Transverse colon (tissue), 4 donors: ENCODE measurements around the gene ESYT2. TPM values are rescaled to one million over a fixed set of nuclear protein-coding genes. Genes with fewer than 3 reads are reported as not detected.

ENCODE experiments used
- DNase-seq: peaks from one replicate; pipeline ENCODE4 v3.0.0-alpha.2; 2019
- H3K27ac ChIP-seq, 4 donors: fragments of 200-600 bp; sonication (generic); 2 replicates each; pipeline ENCODE4 v1.5.1; 2016 to 2018; ENCODE audit warnings: inconsistent platforms in 4 of 4
- H3K27me3 ChIP-seq: fragments of 200-600 bp; sonication (generic); 2 replicates; pipeline ENCODE4 v1.5.1; 2017; ENCODE audit warnings: inconsistent platforms
- H3K36me3 ChIP-seq, 4 donors: fragments of 200-600 bp; sonication (generic); 2 replicates each; pipeline ENCODE4 v1.5.1; 2017 to 2019; ENCODE audit warnings: inconsistent platforms in 4 of 4
- H3K4me1 ChIP-seq, 4 donors: fragments of 200-600 bp; sonication (generic); 2 replicates each; pipeline ENCODE4 v1.5.1; 2017 to 2020; ENCODE audit warnings: inconsistent platforms in 4 of 4
- H3K4me3 ChIP-seq, 4 donors: fragments of 200-600 bp; sonication (generic); 1 replicate in 1 of 4; 2 replicates in 3 of 4; pipeline versions ENCODE4 v1.5.1 to v1.6.1; 2017 to 2019; ENCODE audit warnings: inconsistent platforms in 4 of 4
- H3K9me3 ChIP-seq, 2 donors: fragments of 200-600 bp; sonication (generic); 2 replicates each; pipeline ENCODE4 v1.5.1; 2017 to 2019; ENCODE audit warnings: inconsistent platforms in 2 of 2
- CTCF ChIP-seq, 5 experiments: fragments of 200-600 bp in 3 of 5; fragments of 450-650 bp in 2 of 5; sonication (generic) in 3 of 5; IDR thresholded peaks; 1 replicate in 2 of 5; 2 replicates in 3 of 5; pipeline ENCODE4 v1.5.1; 2016 to 2017; ENCODE audit warnings: antibody characterized with exemption in 5 of 5, inconsistent platforms in 3 of 5, mild to moderate bottlenecking in 2 of 5, moderate library complexity in 1 of 5
- EP300 ChIP-seq: sonication (generic); formaldehyde crosslinking; IDR thresholded peaks from one replicate; pipeline ENCODE4 v1.6.1; 2017; ENCODE audit warnings: antibody characterized with exemption, low read depth
- POLR2A ChIP-seq: fragments of 450-650 bp; IDR thresholded peaks from one replicate; pipeline ENCODE4 v1.6.1; 2016; ENCODE audit warnings: antibody characterized with exemption, mild to moderate bottlenecking, moderate library complexity
- POLR2AphosphoS5 ChIP-seq, 3 donors: sonication (generic); formaldehyde crosslinking; IDR thresholded peaks; one replicate each; pipeline ENCODE4 v1.6.1; 2016; ENCODE audit warnings: antibody characterized with exemption in 3 of 3
- WGBS, 2 donors: methylation state at CpG; one replicate each; pipeline ENCODE4 v1.1.5; 2018; ENCODE audit warnings: low coverage in 1 of 2; 5-methylcytosine and 5-hydroxymethylcytosine counted together
- in situ Hi-C, 4 donors: fragments of 200-750 bp; cut with MboI; loops; one replicate each; pipeline versions ENCODE4 v1.15.0 to v1.15.1; 2017; ENCODE audit warnings: low sequenced_read_pairs in 3 of 4, low pct_ligation_motif_present in 1 of 4, low pct_unique_long_range_greater_than_20kb in 1 of 4
- intact Hi-C: fragments of 100-400 bp; cut with DNase I; formaldehyde crosslinking; loops from one replicate; pipeline ENCODE4 v1.15.1; 2023; ENCODE audit warnings: low total_unique reads
- total RNA-seq, 4 donors: library from RNA; depleted of rRNA; stranded (reverse); fragments of >200 nt; gene quantifications; one replicate each; pipeline ENCODE4 v1.1.0, GENCODE V29; 2016

ESYT2 gene
- total RNA-seq, 4 donors from 2014 or later, result 78.6 to 113 (median 87.3) TPM

DNA sequence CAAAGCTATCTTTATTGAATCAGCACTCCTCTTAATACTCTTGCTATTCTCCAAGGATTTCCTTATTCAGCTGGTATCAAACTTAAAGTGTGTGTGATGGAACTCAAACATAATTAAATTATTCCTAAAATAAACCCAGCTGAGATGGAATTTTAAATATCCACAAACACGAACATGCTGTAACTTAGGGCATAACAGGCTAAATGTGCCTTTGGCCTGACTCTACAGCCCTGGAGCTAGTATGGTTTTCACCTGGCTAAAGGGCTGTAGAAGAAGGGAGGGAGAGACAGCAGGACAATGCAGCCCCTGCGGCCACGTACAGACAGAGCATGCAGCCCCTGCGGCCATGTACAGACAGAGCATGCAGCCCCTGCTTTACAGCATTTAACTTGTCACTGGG, 34.0 kb downstream of the ESYT2 start:
- TF ChIP-seq POLR2A (no peak), CTCF (IDR thresholded peaks at IDR 0.05) (no peak), EP300 (no peak)
- H3K9me3 ChIP-seq, result no peaks in the 10 kb centered on the region
- DNase-seq, result no peak
- H3K36me3 ChIP-seq, result peaks cover 0 to 41% (median 13%) of the 10 kb centered on the region in 4 donors
- H3K27ac ChIP-seq, result no peak overlapping the region
- intact Hi-C loops, result no loop called here
- H3K4me1 ChIP-seq, result peaks cover 0 to 8% (median 3%) of the 10 kb centered on the region in 4 donors
- H3K27me3 ChIP-seq, result no peaks in the 10 kb centered on the region
- 57 to 87% methylated on average over 4 of the region's 4 CpGs for WGBS, 2 donors
- no peak overlapping the region for H3K4me3 ChIP-seq
- in situ Hi-C loops, result no loop called here

DNA sequence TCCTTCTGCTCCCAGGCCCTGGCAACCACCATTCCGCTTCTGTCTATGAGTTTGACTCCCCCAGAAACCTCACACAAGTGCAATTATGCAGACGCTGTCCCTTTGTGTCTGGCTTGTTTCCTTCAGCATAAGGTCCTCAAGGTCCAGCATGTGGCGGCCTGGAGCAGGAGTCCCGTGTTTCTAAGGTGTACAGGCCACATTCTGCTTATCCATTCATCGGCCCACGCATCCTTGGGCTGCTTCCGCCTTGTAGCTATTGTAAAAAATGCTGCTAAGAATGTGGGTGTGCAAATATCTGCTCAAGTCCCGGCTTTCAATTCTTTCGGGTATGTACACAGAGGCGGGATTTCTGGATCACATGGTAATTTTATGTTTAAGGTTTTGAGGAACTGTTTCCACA, 38.2 kb downstream of the ESYT2 start:
- in situ Hi-C loops, result no loop called here
- Histone ChIP-seq H3K36me3 (peaks cover 0 to 39% (median 12%) of the 10 kb centered on the region in 4 donors), H3K27ac (no peak overlapping the region), H3K9me3 (no peaks in the 10 kb centered on the region), H3K4me3 (no peak overlapping the region), H3K27me3 (no peaks in the 10 kb centered on the region), H3K4me1 (no peaks in the 10 kb centered on the region)
- TF ChIP-seq POLR2A (no peak), CTCF (IDR thresholded peaks at IDR 0.05) (no peak), EP300 (no peak), POLR2AphosphoS5 (IDR thresholded peaks at IDR 0.05) (no peak)
- DNase-seq, result no peak
- intact Hi-C loops, result no loop called here
- 96% methylated on average over 10 of the region's 10 CpGs; no CpG with 5 or more reads in 1 of the 2 donors for WGBS, 2 donors

DNA sequence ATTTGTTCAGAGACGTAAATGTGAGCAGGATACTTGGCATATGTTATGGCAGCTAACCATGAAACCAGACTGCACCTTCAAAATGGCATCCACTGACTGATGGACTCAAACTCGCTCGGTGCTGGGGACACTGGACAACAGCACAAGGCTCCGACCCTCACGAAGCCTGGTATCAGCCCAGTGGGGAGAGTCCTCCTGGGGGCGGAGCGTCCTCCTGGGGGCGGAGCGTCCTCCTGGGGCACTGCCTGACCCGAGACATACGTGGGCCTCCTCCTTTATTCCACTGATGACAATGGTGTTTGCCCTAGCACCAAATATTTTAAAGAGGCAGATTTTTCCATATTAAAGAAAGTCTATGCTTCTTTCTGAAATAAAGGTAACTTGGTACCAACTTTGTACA, 39.5 kb downstream of the ESYT2 start:
- 85 to 92% methylated on average over 8 to 11 of the region's 11 CpGs for WGBS, 2 donors
- no peak for DNase-seq
- Histone ChIP-seq H3K9me3 (no peaks in the 10 kb centered on the region), H3K4me1 (peaks cover 0 to 3% (median 0%) of the 10 kb centered on the region in 4 donors), H3K27me3 (no peaks in the 10 kb centered on the region), H3K36me3 (peaks cover 0 to 29% (median 12%) of the 10 kb centered on the region in 4 donors), H3K27ac (no peak overlapping the region), H3K4me3 (no peak overlapping the region)
- in situ Hi-C loops, result no loop called here
- intact Hi-C loops, result no loop called here
- TF ChIP-seq POLR2AphosphoS5 (IDR thresholded peaks at IDR 0.05) (no peak), CTCF (IDR thresholded peaks at IDR 0.05) (no peak), EP300 (no peak), POLR2A (no peak)

DNA sequence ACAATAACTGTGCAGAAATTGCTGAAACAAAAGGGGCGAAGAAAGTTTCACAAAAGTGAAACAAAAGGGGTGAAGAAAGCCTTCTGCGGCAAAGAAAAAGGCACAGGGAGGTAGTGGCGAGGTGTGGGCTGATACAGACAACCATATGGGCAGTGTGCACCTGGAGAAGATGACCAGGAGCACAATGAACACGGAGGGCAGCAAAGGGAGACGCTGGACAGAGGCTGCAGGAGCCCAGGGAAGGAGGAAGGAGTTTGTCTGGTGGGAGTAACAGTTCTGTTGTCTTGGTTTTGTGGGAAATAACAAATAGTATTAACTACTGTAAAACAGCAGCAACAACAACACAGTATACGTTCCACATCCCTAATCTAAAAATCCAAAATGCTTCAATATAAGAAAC, 42.4 kb downstream of the ESYT2 start:
- in situ Hi-C loops, result no loop called here
- H3K36me3 ChIP-seq, result peaks cover 0 to 25% (median 8%) of the 10 kb centered on the region in 4 donors
- DNase-seq, result no peak
- H3K4me3 ChIP-seq, result no peak overlapping the region
- intact Hi-C loops, result no loop called here
- TF ChIP-seq POLR2AphosphoS5 (IDR thresholded peaks at IDR 0.05) (no peak), POLR2A (no peak), CTCF (IDR thresholded peaks at IDR 0.05) (no peak), EP300 (no peak)
- H3K27me3 ChIP-seq, result no peaks in the 10 kb centered on the region
- peaks cover 0 to 16% (median 6%) of the 10 kb centered on the region in 4 donors for H3K4me1 ChIP-seq
- 90 to 92% methylated on average over 6 of the region's 6 CpGs for WGBS, 2 donors
- H3K9me3 ChIP-seq, result no peaks in the 10 kb centered on the region
- H3K27ac ChIP-seq, result peak overlapping the region; percentile 65 to 83 (median 76)
